Measurements from ENCODE around the gene MTX1.

The MTX1 gene

DNA sequence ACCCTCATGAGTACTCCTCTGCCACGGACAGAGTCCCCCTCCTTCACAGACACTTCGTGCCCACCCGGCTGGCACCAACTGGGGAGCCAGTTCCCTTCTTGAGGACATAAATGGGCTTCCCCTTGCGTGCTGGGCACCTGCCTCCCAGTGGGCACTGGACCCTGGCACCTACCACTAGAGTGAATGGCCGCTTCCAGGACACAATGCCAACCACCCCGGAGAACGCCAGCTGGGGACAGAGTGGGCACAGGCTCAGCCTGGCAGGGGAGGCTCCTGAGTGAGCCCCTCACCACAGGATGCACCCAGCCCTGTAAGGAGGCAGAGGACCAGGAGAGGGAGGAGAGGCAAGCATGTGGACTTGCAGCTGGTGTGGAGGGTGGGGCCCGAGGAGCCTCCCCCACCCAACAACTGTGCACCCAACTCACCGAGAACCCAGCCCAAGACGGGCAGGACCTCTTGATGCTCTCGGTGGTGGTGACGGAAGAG, 45.8 kb downstream of the MTX1 start:
- WGBS (ENCODE audit: extremely low coverage, insufficient coverage, insufficient read length), result no CpG with 5 or more reads among the region's 12 CpGs
- peak overlapping the region; percentile 90 for H3K14ac ChIP-seq (ENCODE audit: low read length)

GRCh38 chr1:155254714-155255242, 46.3 kb downstream of the MTX1 start:
- Histone ChIP-seq H3K9me3 (ENCODE audit: insufficient read depth, low read depth, low read length) (no peaks in the 10 kb centered on the region), H3K79me1 (ENCODE audit: low read length) (peaks cover 13% of the 10 kb centered on the region), H3K27me3 (ENCODE audit: insufficient read depth, low read length) (no peaks in the 10 kb centered on the region), H2AFZ (ENCODE audit: insufficient read depth, low read length, poor library complexity) (peak overlapping the region; percentile 67), H3K23ac (ENCODE audit: low read length) (no peak overlapping the region), H4K8ac (ENCODE audit: low read depth, low read length) (peak overlapping the region; percentile 80), H3K9ac (ENCODE audit: low read length) (peak overlapping the region; percentile 29), H3K4me1 (ENCODE audit: control insufficient read depth in 1 of 2, insufficient read depth in 2 of 2, low read length in 2 of 2) (peaks cover 23 to 25% of the 10 kb centered on the region in 2 experiments), H3K79me2 (ENCODE audit: control insufficient read depth, insufficient read depth, low read length, poor library complexity) (peaks cover 11% of the 10 kb centered on the region), H3K4ac (ENCODE audit: low read depth, low read length) (peak overlapping the region; percentile 62), H2BK120ac (ENCODE audit: insufficient read depth, low read length, poor library complexity) (peak overlapping the region; percentile 40), H4K91ac (ENCODE audit: low read depth, low read length) (peak overlapping the region; percentile 81), H3K36me3 (ENCODE audit: control insufficient read depth in 1 of 2, insufficient read depth in 2 of 2, low read length in 2 of 2) (peaks cover 19 to 27% of the 10 kb centered on the region in 2 experiments), H3K18ac (ENCODE audit: low read length) (peak overlapping the region; percentile 81), H3K27ac (ENCODE audit: low read depth, low read length) (peak overlapping the region; percentile 90), H2BK12ac (ENCODE audit: low read length) (peak overlapping the region; percentile 7), H3K14ac (ENCODE audit: low read length) (peak overlapping the region; percentile 90), H2AK5ac (ENCODE audit: low read length) (peak overlapping the region; percentile 69), H2BK5ac (ENCODE audit: low read depth, low read length, poor library complexity) (no peak overlapping the region), H3K4me2 (ENCODE audit: low read length) (peak overlapping the region; percentile 96), H4K12ac (ENCODE audit: low read depth, low read length) (peak overlapping the region; percentile 33), H3K4me3 (ENCODE audit: low read depth, low read length) (peak overlapping the region; percentile 84)
- no peak for DNase-seq
- WGBS (ENCODE audit: extremely low coverage, insufficient coverage, insufficient read length), result no CpG with 5 or more reads among the region's 35 CpGs

More for the DNA sequence above, 45.8 kb downstream of the MTX1 start:
- DNase-seq, result no peak
- peaks cover 13% of the 10 kb centered on the region for H3K79me1 ChIP-seq (ENCODE audit: low read length)
- H2BK5ac ChIP-seq (ENCODE audit: low read depth, low read length, poor library complexity), result no peak overlapping the region
- peaks cover 11% of the 10 kb centered on the region for H3K79me2 ChIP-seq (ENCODE audit: control insufficient read depth, insufficient read depth, low read length, poor library complexity)
- H4K8ac ChIP-seq (ENCODE audit: low read depth, low read length), result peak overlapping the region; percentile 80
- H3K18ac ChIP-seq (ENCODE audit: low read length), result peak overlapping the region; percentile 81
- peak overlapping the region; percentile 69 for H2AK5ac ChIP-seq (ENCODE audit: low read length)
- no peak overlapping the region for H3K27ac ChIP-seq (ENCODE audit: low read depth, low read length)
- H3K23ac ChIP-seq (ENCODE audit: low read length), result no peak overlapping the region
- no peaks in the 10 kb centered on the region for H3K27me3 ChIP-seq (ENCODE audit: insufficient read depth, low read length)
- no peak overlapping the region for H3K9ac ChIP-seq (ENCODE audit: low read length)
- H3K4ac ChIP-seq (ENCODE audit: low read depth, low read length), result no peak overlapping the region
- no peaks in the 10 kb centered on the region for H3K9me3 ChIP-seq (ENCODE audit: insufficient read depth, low read depth, low read length)
- peaks cover 23 to 25% of the 10 kb centered on the region in 2 experiments for H3K4me1 ChIP-seq (ENCODE audit: control insufficient read depth in 1 of 2, insufficient read depth in 2 of 2, low read length in 2 of 2)
- peak overlapping the region; percentile 33 for H4K12ac ChIP-seq (ENCODE audit: low read depth, low read length)
- H2BK120ac ChIP-seq (ENCODE audit: insufficient read depth, low read length, poor library complexity), result no peak overlapping the region
- peak overlapping the region; percentile 67 for H2AFZ ChIP-seq (ENCODE audit: insufficient read depth, low read length, poor library complexity)
- H3K4me2 ChIP-seq (ENCODE audit: low read length), result peak overlapping the region; percentile 96
- peak overlapping the region; percentile 7 for H2BK12ac ChIP-seq (ENCODE audit: low read length)
- H3K36me3 ChIP-seq (ENCODE audit: control insufficient read depth in 1 of 2, insufficient read depth in 2 of 2, low read length in 2 of 2), result peaks cover 19 to 25% of the 10 kb centered on the region in 2 experiments
- H4K91ac ChIP-seq (ENCODE audit: low read depth, low read length), result peak overlapping the region; percentile 81
- H3K4me3 ChIP-seq (ENCODE audit: low read depth, low read length), result peak overlapping the region; percentile 84

- WGBS (ENCODE audit: extremely low coverage, insufficient coverage, insufficient read length), result no CpG with 5 or more reads among the region's 54 CpGs
- Histone ChIP-seq H2BK120ac (ENCODE audit: insufficient read depth, low read length, poor library complexity) (peak within 1 kb of the TSS; percentile 83), H4K91ac (ENCODE audit: low read depth, low read length) (peak within 1 kb of the TSS; percentile 81), H3K4me2 (ENCODE audit: low read length) (peak within 1 kb of the TSS; percentile 96), H2BK5ac (ENCODE audit: low read depth, low read length, poor library complexity) (peak within 1 kb of the TSS; percentile 70), H3K4me1 (ENCODE audit: control insufficient read depth in 1 of 2, insufficient read depth in 2 of 2, low read length in 2 of 2) (peaks cover 21 to 24% of the 10 kb centered on the region in 2 experiments), H3K9me3 (ENCODE audit: insufficient read depth, low read depth, low read length) (no peaks in the 10 kb centered on the region), H3K36me3 (ENCODE audit: control insufficient read depth in 1 of 2, insufficient read depth in 2 of 2, low read length in 2 of 2) (peaks cover 23 to 29% of the 10 kb centered on the region in 2 experiments), H3K79me1 (ENCODE audit: low read length) (peaks cover 13% of the 10 kb centered on the region), H3K18ac (ENCODE audit: low read length) (peak within 1 kb of the TSS; percentile 81), H4K12ac (ENCODE audit: low read depth, low read length) (peak within 1 kb of the TSS; percentile 66), H3K23ac (ENCODE audit: low read length) (no peak within 1 kb of the TSS), H2BK12ac (ENCODE audit: low read length) (peak within 1 kb of the TSS; percentile 46), H3K4me3 (ENCODE audit: low read depth, low read length) (peak within 1 kb of the TSS; percentile 84), H3K9ac (ENCODE audit: low read length) (peak within 1 kb of the TSS; percentile 92), H3K79me2 (ENCODE audit: control insufficient read depth, insufficient read depth, low read length, poor library complexity) (peaks cover 10% of the 10 kb centered on the region), H4K8ac (ENCODE audit: low read depth, low read length) (peak within 1 kb of the TSS; percentile 80), H2AFZ (ENCODE audit: insufficient read depth, low read length, poor library complexity) (peak within 1 kb of the TSS; percentile 67), H3K27ac (ENCODE audit: low read depth, low read length) (peak within 1 kb of the TSS; percentile 90), H3K27me3 (ENCODE audit: insufficient read depth, low read length) (no peaks in the 10 kb centered on the region), H2AK5ac (ENCODE audit: low read length) (peak within 1 kb of the TSS; percentile 93), H3K4ac (ENCODE audit: low read depth, low read length) (peak within 1 kb of the TSS; percentile 62), H3K14ac (ENCODE audit: low read length) (peak within 1 kb of the TSS; percentile 90)
- peak; percentile 42 to 62 for DNase-seq
Measured at GRCh38 chr1:155255243-155256007, 46.9 kb downstream of the MTX1 start, which contains the start of gene ENTREP3. Gene ENTREP3 (minus strand): TSS chr1:155255483. CDS start chr1:155254877, 606 bp downstream.

GRCh38 chr1:155256058-155256852, 47.8 kb downstream of the MTX1 start:
- Histone ChIP-seq H4K12ac (ENCODE audit: low read depth, low read length) (peak overlapping the region; percentile 66), H3K4me3 (ENCODE audit: low read depth, low read length) (peak overlapping the region; percentile 4), H2AK5ac (ENCODE audit: low read length) (peak overlapping the region; percentile 93), H3K79me1 (ENCODE audit: low read length) (peaks cover 10% of the 10 kb centered on the region), H3K79me2 (ENCODE audit: control insufficient read depth, insufficient read depth, low read length, poor library complexity) (peaks cover 9% of the 10 kb centered on the region), H3K4ac (ENCODE audit: low read depth, low read length) (no peak overlapping the region), H3K27me3 (ENCODE audit: insufficient read depth, low read length) (no peaks in the 10 kb centered on the region), H2BK120ac (ENCODE audit: insufficient read depth, low read length, poor library complexity) (no peak overlapping the region), H3K9me3 (ENCODE audit: insufficient read depth, low read depth, low read length) (no peaks in the 10 kb centered on the region), H4K8ac (ENCODE audit: low read depth, low read length) (peak overlapping the region; percentile 78), H4K91ac (ENCODE audit: low read depth, low read length) (peak overlapping the region; percentile 81), H2AFZ (ENCODE audit: insufficient read depth, low read length, poor library complexity) (peak overlapping the region; percentile 50), H3K23ac (ENCODE audit: low read length) (no peak overlapping the region), H3K18ac (ENCODE audit: low read length) (no peak overlapping the region), H3K9ac (ENCODE audit: low read length) (no peak overlapping the region), H3K27ac (ENCODE audit: low read depth, low read length) (no peak overlapping the region), H2BK5ac (ENCODE audit: low read depth, low read length, poor library complexity) (no peak overlapping the region), H3K4me2 (ENCODE audit: low read length) (peak overlapping the region; percentile 96), H2BK12ac (ENCODE audit: low read length) (no peak overlapping the region), H3K4me1 (ENCODE audit: control insufficient read depth in 1 of 2, insufficient read depth in 2 of 2, low read length in 2 of 2) (peaks cover 24% of the 10 kb centered on the region in 2 experiments), H3K36me3 (ENCODE audit: control insufficient read depth in 1 of 2, insufficient read depth in 2 of 2, low read length in 2 of 2) (peaks cover 24 to 25% of the 10 kb centered on the region in 2 experiments), H3K14ac (ENCODE audit: low read length) (peak overlapping the region; percentile 39)
- WGBS (ENCODE audit: extremely low coverage, insufficient coverage, insufficient read length), result no CpG with 5 or more reads among the region's 20 CpGs
- DNase-seq, result no peak
